ENCODE data around the gene TENM3.
"Not testable (repeated sequence)": the region's sequence is repeated elsewhere in the genome, so short reads cannot be mapped to it uniquely, and the experiment has no call there.

The TENM3 gene

DNA sequence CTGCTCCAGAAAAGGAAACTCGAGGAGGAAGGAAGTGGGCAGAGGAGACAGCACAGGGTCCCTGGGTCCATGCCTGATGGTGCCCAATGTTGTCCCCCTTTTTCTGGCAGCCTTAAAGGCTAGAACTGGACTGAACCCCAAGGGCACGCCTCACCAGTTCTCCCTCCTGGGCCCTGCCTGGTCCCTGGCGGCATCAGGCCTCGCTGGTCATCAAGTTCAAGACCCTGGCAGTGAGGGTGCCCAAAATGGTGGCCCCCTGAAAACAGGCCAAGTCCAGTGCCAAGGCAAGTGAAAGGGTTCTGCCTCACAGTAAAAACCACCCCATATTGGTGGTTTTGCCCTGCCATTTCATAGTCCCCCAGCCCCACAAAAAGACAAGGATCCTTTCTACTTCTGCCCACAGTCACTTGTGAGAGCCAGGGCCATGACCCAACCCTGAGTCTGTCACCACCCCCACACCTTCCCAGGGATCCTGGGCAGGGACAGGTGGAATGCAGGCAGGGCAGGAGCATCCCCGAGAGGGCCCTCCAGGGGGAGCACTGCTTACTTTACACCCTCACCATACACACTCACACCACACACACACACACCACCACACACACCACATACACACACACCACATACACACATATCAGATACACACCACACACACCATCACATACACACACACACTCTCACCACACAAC, 566.4 kb downstream of the TENM3 start:
- peak overlapping the region; percentile 53 to 67 for H3K4me3 Mint-ChIP-seq
- ATAC-seq, result peak; percentile 18

DNA sequence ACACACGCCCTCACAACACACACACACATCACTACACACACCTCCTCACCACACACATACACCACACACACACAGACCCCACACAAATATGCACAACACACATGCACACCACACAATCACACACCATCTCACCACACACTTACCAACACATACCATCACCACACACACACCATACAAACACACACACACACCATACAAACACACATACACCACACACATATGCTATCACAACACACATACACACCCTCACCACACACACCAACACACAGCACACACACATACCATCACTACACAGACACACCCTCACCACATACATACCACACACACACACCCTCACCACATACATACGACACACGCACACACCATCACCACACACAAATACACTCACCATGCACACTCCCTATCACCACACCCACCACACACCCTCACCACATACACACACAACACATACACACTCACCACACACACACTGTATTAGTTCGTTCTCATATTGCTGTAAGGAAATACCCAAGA, 567.0 kb downstream of the TENM3 start:
- Mint-ChIP-seq H3K4me3 (no peak overlapping the region), H3K9me3 (peaks cover 8 to 17% of the 10 kb centered on the region in 2 donors), H3K27me3 (peaks cover 17% of the 10 kb centered on the region), H3K27ac (no peak overlapping the region), H3K4me1 (peaks cover 7% of the 10 kb centered on the region)
- ATAC-seq (no peak), DNase-seq (no peak)

More for the DNA sequence above, 566.4 kb downstream of the TENM3 start:
- peaks cover 21% of the 10 kb centered on the region for H3K27me3 Mint-ChIP-seq
- H3K27ac Mint-ChIP-seq, result no peak overlapping the region
- H3K4me1 Mint-ChIP-seq, result peaks cover 7% of the 10 kb centered on the region
- peak in 1 of 2 donors; percentile 37 for DNase-seq
- peaks cover 8 to 17% of the 10 kb centered on the region in 2 donors for H3K9me3 Mint-ChIP-seq

DNA sequence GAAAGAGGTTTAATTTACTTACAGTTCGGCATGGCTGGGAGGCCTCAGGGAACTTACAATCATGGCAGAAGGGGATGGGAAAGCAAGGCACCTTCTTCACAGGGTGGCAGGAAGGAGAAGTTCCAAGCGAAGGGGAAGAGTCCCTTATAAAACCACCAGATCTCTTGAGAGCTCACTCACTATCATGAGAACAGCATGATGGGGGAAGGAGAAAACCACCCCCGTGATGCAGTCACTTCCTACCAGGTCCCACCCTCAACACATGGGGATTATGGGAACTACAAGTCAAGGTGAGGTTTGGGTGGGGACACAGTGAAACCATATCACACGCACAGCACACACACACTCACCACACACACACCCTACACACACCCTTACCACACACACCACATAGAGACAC, 569.7 kb downstream of the TENM3 start:
- Mint-ChIP-seq H3K4me1 (no peaks in the 10 kb centered on the region), H3K27me3 (no peaks in the 10 kb centered on the region), H3K4me3 (no peak overlapping the region), H3K9me3 (peaks cover 8 to 17% of the 10 kb centered on the region in 2 donors), H3K27ac (no peak overlapping the region)
- ATAC-seq, result no peak
- DNase-seq, result no peak

GRCh38 chr4:182814065-182814464, 570.9 kb downstream of the TENM3 start:
- not testable (repeated sequence) for ATAC-seq, DNase-seq, H3K27me3 Mint-ChIP-seq, H3K4me3 Mint-ChIP-seq, H3K27ac Mint-ChIP-seq, H3K4me1 Mint-ChIP-seq
- H3K9me3 Mint-ChIP-seq, result peaks cover 8 to 17% of the 10 kb centered on the region in 2 donors

- H3K9me3 Mint-ChIP-seq, result no peaks in the 10 kb centered on the region
- no peak overlapping the region for H3K4me3 Mint-ChIP-seq
- no peaks in the 10 kb centered on the region for H3K27me3 Mint-ChIP-seq
- no peak overlapping the region for H3K27ac Mint-ChIP-seq
- no peaks in the 10 kb centered on the region for H3K4me1 Mint-ChIP-seq
- ATAC-seq (peak; percentile 47), DNase-seq (no peak)
These were observed 575.9 kb downstream of the TENM3 start for GRCh38 chr4:182818926-182819730.

- ATAC-seq (peak; percentile 33), DNase-seq (no peak)
- Mint-ChIP-seq H3K4me3 (no peak overlapping the region), H3K27me3 (no peaks in the 10 kb centered on the region), H3K27ac (no peak overlapping the region), H3K4me1 (no peaks in the 10 kb centered on the region), H3K9me3 (no peaks in the 10 kb centered on the region)
These were observed 576.5 kb downstream of the TENM3 start for GRCh38 chr4:182819751-182820150.

GRCh38 chr4:182822554-182822953, 579.4 kb downstream of the TENM3 start:
- Mint-ChIP-seq H3K27ac (peak overlapping the region; percentile 3 to 72), H3K4me3 (no peak overlapping the region), H3K27me3 (peaks cover 26% of the 10 kb centered on the region), H3K9me3 (no peaks in the 10 kb centered on the region), H3K4me1 (peaks cover 9% of the 10 kb centered on the region)
- ATAC-seq (no peak), DNase-seq (no peak)

DNA sequence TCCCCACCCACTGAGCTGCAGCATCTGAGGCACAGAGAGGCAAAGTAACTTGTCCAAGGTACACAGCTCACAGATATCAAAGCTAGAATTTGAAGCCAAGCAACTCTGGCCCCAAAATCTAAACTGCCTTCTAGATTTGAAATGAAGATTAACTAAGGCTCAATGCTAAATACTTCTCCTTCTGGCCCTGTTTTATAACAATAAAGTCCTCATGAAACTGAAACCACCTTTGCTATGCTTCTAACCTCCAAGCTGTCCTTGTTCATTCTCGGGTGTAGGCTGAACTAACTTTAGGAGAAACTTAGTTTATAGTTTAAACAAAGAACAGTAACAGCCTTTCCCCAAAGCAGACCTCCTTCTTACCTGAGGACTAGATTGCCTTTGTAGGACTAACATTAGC, 580.4 kb downstream of the TENM3 start:
- peaks cover 9% of the 10 kb centered on the region for H3K4me1 Mint-ChIP-seq
- ATAC-seq (no peak), DNase-seq (no peak)
- peak overlapping the region in 1 of 2 donors; percentile 72 for H3K27ac Mint-ChIP-seq
- H3K9me3 Mint-ChIP-seq, result no peaks in the 10 kb centered on the region
- peaks cover 35% of the 10 kb centered on the region for H3K27me3 Mint-ChIP-seq
- no peak overlapping the region for H3K4me3 Mint-ChIP-seq

DNA sequence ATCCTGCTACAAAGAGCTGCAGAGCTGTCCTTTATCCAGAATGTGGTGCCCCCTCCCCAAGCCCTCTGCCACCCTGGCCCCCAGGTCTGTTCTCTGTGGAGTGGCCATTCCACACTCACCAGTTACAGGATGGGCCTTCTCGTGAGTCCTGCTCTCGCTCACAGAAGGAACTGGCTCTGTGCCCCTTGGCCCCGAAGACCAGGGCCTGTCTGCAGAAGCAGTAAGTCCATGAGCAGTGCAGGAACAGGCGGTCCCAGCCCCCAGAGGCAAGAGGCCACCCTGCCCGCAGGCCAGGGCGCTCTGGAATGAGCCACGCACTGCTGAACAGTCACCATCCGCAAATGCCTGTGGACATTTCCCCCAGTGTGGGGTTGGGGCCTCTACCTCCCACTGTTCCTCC, 581.8 kb downstream of the TENM3 start:
- DNase-seq (no peak), ATAC-seq (no peak)
- Mint-ChIP-seq H3K4me3 (no peak overlapping the region), H3K9me3 (no peaks in the 10 kb centered on the region), H3K27ac (peak overlapping the region in 1 of 2 donors; percentile 89), H3K4me1 (peaks cover 9% of the 10 kb centered on the region), H3K27me3 (peaks cover 49% of the 10 kb centered on the region)

GRCh38 chr4:182825786-182826185, 582.6 kb downstream of the TENM3 start:
- H3K9me3 Mint-ChIP-seq, result no peaks in the 10 kb centered on the region
- ATAC-seq, result no peak
- H3K27ac Mint-ChIP-seq, result peak overlapping the region in 1 of 2 donors; percentile 61
- no peak overlapping the region for H3K4me3 Mint-ChIP-seq
- H3K27me3 Mint-ChIP-seq, result peaks cover 57% of the 10 kb centered on the region
- H3K4me1 Mint-ChIP-seq, result peaks cover 9% of the 10 kb centered on the region
- no peak for DNase-seq

GRCh38 chr4:182826391-182826790, 583.2 kb downstream of the TENM3 start:
- Mint-ChIP-seq H3K4me3 (no peak overlapping the region), H3K27ac (no peak overlapping the region), H3K27me3 (peaks cover 63% of the 10 kb centered on the region), H3K4me1 (peaks cover 9% of the 10 kb centered on the region), H3K9me3 (no peaks in the 10 kb centered on the region)
- peak; percentile 67 for ATAC-seq
- DNase-seq, result peak in 1 of 2 donors; percentile 36

GRCh38 chr4:182827166-182827565, 584.0 kb downstream of the TENM3 start:
- Mint-ChIP-seq H3K27ac (no peak overlapping the region), H3K27me3 (peaks cover 65% of the 10 kb centered on the region), H3K4me3 (no peak overlapping the region), H3K4me1 (peaks cover 9% of the 10 kb centered on the region), H3K9me3 (no peaks in the 10 kb centered on the region)
- no peak for DNase-seq
- ATAC-seq, result no peak

DNA sequence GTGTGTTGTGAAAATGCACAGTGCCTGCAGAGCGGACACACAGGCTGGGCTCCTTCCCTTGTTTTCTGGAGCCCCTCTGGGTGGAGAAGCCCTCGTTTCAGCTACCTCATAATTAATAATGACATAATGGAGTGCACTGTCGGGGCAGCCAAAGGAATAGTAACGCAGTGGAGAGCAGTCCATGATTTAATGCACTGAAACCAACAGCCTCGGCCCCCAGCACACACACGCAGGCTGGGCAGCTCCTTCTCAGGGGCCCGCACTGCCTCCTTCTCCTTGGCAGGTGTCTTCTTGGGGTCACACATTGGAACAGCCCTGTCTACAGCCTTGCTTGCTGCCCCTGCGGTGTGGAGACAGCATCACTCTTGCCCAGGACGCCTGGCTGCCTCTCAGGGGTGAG, 584.8 kb downstream of the TENM3 start:
- Mint-ChIP-seq H3K4me1 (peaks cover 9% of the 10 kb centered on the region), H3K9me3 (peaks cover 0 to 4% of the 10 kb centered on the region in 2 donors), H3K27me3 (peaks cover 72% of the 10 kb centered on the region), H3K4me3 (no peak overlapping the region), H3K27ac (no peak overlapping the region)
- ATAC-seq (no peak), DNase-seq (no peak)

DNA sequence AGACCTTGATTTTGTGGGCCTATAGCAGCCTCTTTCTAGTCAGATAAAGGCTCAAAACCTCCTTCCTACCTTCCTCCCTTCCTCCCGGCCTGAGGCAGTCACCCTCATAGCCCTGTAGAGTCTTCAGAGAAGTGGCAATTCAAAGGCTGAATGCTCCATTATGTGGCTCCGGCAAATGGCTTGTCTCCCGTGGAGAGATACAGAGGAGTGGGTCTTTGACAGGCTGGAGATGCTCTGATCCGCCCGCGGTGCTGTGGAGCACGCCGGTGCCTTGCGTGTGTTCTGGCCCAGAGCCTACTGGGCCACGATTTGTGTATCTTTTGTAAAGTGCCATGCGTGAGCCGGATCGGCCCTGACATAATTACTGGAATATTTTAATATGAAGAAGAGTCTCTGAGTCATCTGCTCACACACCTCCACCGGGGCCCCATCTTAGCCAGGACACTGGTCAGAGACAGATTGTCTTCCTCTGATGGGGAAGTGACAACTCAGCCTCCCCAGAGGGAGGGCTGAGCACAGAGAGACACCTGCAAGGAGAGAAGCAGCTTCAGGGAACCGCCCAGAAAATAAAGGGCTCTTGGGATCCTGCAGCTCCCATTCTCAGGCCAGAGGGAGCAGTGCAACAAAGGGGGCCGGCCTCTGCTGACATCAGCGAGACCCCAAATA, 585.3 kb downstream of the TENM3 start:
- peaks cover 0 to 4% of the 10 kb centered on the region in 2 donors for H3K9me3 Mint-ChIP-seq
- DNase-seq (no peak), ATAC-seq (no peak)
- peak overlapping the region in 1 of 2 donors; percentile 15 for H3K27ac Mint-ChIP-seq
- H3K4me3 Mint-ChIP-seq, result no peak overlapping the region
- H3K4me1 Mint-ChIP-seq, result peaks cover 9% of the 10 kb centered on the region
- peaks cover 72% of the 10 kb centered on the region for H3K27me3 Mint-ChIP-seq

GRCh38 chr4:182829196-182829595, 586.0 kb downstream of the TENM3 start:
- H3K27ac Mint-ChIP-seq, result no peak overlapping the region
- ATAC-seq (no peak), DNase-seq (no peak)
- peaks cover 9% of the 10 kb centered on the region for H3K4me1 Mint-ChIP-seq
- H3K9me3 Mint-ChIP-seq, result peaks cover 0 to 4% of the 10 kb centered on the region in 2 donors
- no peak overlapping the region for H3K4me3 Mint-ChIP-seq
- H3K27me3 Mint-ChIP-seq, result peaks cover 72% of the 10 kb centered on the region

Data from stimulated activated naive CD8-positive, alpha-beta T cell treated with anti-CD3 and anti-CD28 coated beads, Interleukin-15, amount 100 ng/mL, for 72 hours (primary cell).